Esophagus squamous epithelium (tissue), 5 donors: ENCODE measurements around the gene PRR14. TPM values are rescaled to one million over a fixed set of nuclear protein-coding genes. Genes with fewer than 3 reads are reported as not detected.

Experiments
- DNase-seq: peaks from one replicate; lab custom pipeline; 2025; lab: John Stamatoyannopoulos, UW
- H3K27ac ChIP-seq, 4 donors: fragments of 200-600 bp; sonication (generic); one replicate each; pipeline ENCODE4 v1.5.1; 2016 to 2019; ENCODE audit warnings: mild to moderate bottlenecking in 1 of 4
- H3K27me3 ChIP-seq, 4 donors: fragments of 200-600 bp; sonication (generic); 1 replicate in 3 of 4; 2 replicates in 1 of 4; pipeline versions ENCODE4 v1.5.1 to v1.6.0; 2017 to 2021; ENCODE audit warnings: antibody characterized with exemption in 1 of 4
- H3K36me3 ChIP-seq, 3 donors: fragments of 200-600 bp; sonication (generic); one replicate each; pipeline ENCODE4 v1.5.1; 2016 to 2019
- H3K4me1 ChIP-seq, 3 donors: fragments of 200-600 bp; sonication (generic); one replicate each; pipeline ENCODE4 v1.5.1; 2017 to 2019
- H3K4me3 ChIP-seq, 4 donors: fragments of 200-600 bp; sonication (generic); 1 replicate in 3 of 4; 2 replicates in 1 of 4; pipeline ENCODE4 v1.5.1; 2016 to 2019; ENCODE audit warnings: mild to moderate bottlenecking in 2 of 4, moderate library complexity in 1 of 4
- H3K9me3 ChIP-seq, 3 donors: fragments of 200-600 bp; sonication (generic); one replicate each; pipeline ENCODE4 v1.5.1; 2016 to 2019
- CTCF ChIP-seq, 6 experiments: fragments of 450-650 bp in 4 of 6; fragments of 200-600 bp in 2 of 6; sonication (generic) in 2 of 6; IDR thresholded peaks; one replicate each; pipeline ENCODE4 v1.5.1; 2016 to 2019; ENCODE audit warnings: antibody characterized with exemption in 6 of 6, mild to moderate bottlenecking in 4 of 6, moderate library complexity in 4 of 6
- POLR2A ChIP-seq, 4 donors: fragments of 450-650 bp; IDR thresholded peaks; one replicate each; pipeline ENCODE4 v1.6.1; 2017; ENCODE audit warnings: antibody characterized with exemption in 4 of 4, mild to moderate bottlenecking in 4 of 4, moderate library complexity in 3 of 4
- WGBS, 2 donors: methylation state at CpG; one replicate each; pipeline ENCODE4 v1.1.5; 2018; 5-methylcytosine and 5-hydroxymethylcytosine counted together
- intact Hi-C: fragments of 100-400 bp; cut with DNase I; formaldehyde crosslinking; loops from one replicate; pipeline ENCODE4 v1.15.0; 2022
- total RNA-seq, 4 donors: library from RNA; depleted of rRNA; stranded (reverse); fragments of >200 nt; gene quantifications; one replicate each; pipeline ENCODE4 v1.1.0, GENCODE V29; 2016
- donor health status: DM: yes; HTN: yes; CAD: no.

Gene PRR14
- total RNA-seq, 4 donors from 2014 or later, result 16.6 to 21.8 (median 20.3) TPM

DNA sequence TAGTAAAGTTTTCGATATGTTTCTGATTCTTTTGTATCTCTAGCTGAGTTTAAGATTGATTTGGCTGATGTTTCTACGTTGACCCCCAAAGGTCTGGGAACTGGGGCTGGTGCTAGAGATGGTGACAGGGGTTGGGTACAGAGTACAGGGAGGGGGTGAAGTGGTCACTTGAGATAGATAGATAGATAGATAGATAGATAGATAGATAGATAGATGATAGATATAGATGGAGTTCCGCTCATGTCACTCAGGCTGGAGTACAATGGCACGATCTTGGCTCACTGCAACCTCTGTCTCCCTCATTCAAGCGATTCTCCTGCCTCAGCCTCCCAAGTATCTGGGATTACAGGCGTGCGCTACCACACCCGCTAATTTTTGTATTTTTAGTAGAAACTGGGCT lies 5.6 kb downstream of the PRR14 start:
- intact Hi-C loops, result no loop called here
- no peaks in the 10 kb centered on the region for H3K9me3 ChIP-seq
- H3K4me1 ChIP-seq, result peaks cover 32 to 52% (median 36%) of the 10 kb centered on the region in 3 donors
- peaks cover 16 to 57% (median 31%) of the 10 kb centered on the region in 3 donors for H3K36me3 ChIP-seq
- no peak for DNase-seq
- 88 to 93% methylated on average over 7 to 8 of the region's 8 CpGs for WGBS, 2 donors
- no peaks in the 10 kb centered on the region for H3K27me3 ChIP-seq
- peak overlapping the region; percentile 83 to 100 (median 99) for H3K27ac ChIP-seq
- H3K4me3 ChIP-seq, result no peak overlapping the region
- no peak for TF ChIP-seq CTCF (IDR thresholded peaks at IDR 0.05)
- no peak for TF ChIP-seq POLR2A (IDR thresholded peaks at IDR 0.05)

GRCh38 chr16:30656974-30657865 lies 6.5 kb downstream of the PRR14 start:
- Histone ChIP-seq H3K4me3 (peak overlapping the region; percentile 19 to 98 (median 70)), H3K27ac (peak overlapping the region; percentile 83 to 100 (median 99)), H3K27me3 (no peaks in the 10 kb centered on the region), H3K4me1 (peaks cover 28 to 52% (median 40%) of the 10 kb centered on the region in 3 donors), H3K9me3 (no peaks in the 10 kb centered on the region), H3K36me3 (peaks cover 18 to 65% (median 31%) of the 10 kb centered on the region in 3 donors)
- no peak for DNase-seq
- no peak for TF ChIP-seq CTCF (IDR thresholded peaks at IDR 0.05)
- peak in 1 of 4 donors; percentile 24 for TF ChIP-seq POLR2A (IDR thresholded peaks at IDR 0.05)
- intact Hi-C loops, result no loop called here
- 26 to 46% methylated on average over 13 to 20 of the region's 32 CpGs for WGBS, 2 donors

DNA sequence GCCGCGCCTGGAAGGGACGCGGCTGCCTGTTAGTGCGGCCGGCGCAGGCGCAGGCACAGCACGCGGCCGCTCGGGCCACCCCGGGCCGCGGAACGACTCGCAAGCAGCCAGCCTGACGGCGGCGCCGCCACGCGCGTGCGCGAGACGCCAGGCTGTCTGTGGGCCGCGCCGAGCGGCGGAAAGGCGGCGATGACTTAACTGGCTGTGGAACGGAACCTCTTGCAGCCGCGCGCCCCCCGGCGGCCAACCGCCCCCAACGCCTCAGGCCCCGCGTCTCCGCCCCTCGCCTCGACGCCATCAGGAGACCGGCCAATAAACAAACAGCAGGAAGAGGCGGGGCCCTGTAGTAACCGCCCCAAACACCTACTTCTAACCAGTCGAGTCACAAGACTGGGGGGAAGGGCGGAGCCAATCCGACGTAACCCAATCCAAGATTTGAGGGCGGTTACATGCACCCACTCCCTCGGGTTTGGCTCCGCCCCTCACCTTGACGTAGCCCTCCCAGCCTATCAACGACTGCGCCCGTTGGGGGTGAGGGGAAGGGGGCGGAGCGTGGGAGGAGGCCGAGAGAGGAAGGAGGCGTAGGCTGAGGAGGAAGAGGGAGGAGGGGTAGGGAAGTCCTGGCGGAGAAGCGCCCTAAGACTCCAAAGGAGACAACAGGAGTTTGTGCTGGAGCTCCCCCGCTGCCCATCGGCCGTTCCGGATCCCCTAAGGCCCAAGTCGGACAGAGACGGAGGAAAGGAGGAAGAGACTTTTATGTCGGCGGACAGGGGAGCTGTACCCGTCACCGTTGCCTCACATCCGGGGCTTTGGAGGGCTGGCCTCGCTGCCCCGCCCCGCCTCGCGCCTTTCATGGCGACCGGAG lies 7.3 kb downstream of the PRR14 start, which contains the start of gene FBRS:
Gene FBRS, plus strand, starts transcription at position 566 of the 865 bp plus-strand sequence. CDS start 1,088 bp downstream, outside the sequence.
- H3K4me1 ChIP-seq, result peaks cover 29 to 52% (median 37%) of the 10 kb centered on the region in 3 donors
- 0 to 1% methylated on average over 20 to 27 of the region's 86 CpGs for WGBS, 2 donors

More for the DNA sequence above, 7.3 kb downstream of the PRR14 start, which contains the start of gene FBRS:
- no peaks in the 10 kb centered on the region for H3K27me3 ChIP-seq
- peaks cover 27 to 65% (median 36%) of the 10 kb centered on the region in 3 donors for H3K36me3 ChIP-seq
- peak within 1 kb of the TSS; percentile 99 to 100 (median 100) for H3K27ac ChIP-seq
- no peaks in the 10 kb centered on the region for H3K9me3 ChIP-seq
- DNase-seq, result peak; percentile 99
- peak within 1 kb of the TSS; percentile 83 to 98 (median 98) for H3K4me3 ChIP-seq
- intact Hi-C loops, result no loop called here
- peak; percentile 60 to 96 (median 76) for TF ChIP-seq CTCF (IDR thresholded peaks at IDR 0.05)
- peak in 3 of 4 donors; percentile 65 to 89 (median 87) for TF ChIP-seq POLR2A (IDR thresholded peaks at IDR 0.05)
